ENCODE results near the gene CTDSPL2.

The CTDSPL2 gene

GRCh38 chr15:44426975-44427755 is at the start of gene CTDSPL2:
Gene CTDSPL2 (plus strand): TSS chr15:44427629. CDS start chr15:44459015, 31,386 bp downstream.
- Mint-ChIP-seq H3K27ac (peak within 1 kb of the TSS; percentile 95), H3K36me3 (peaks cover 8% of the 10 kb centered on the region), H3K4me1 (peaks cover 36% of the 10 kb centered on the region), H3K27me3 (no peaks in the 10 kb centered on the region), H3K9me3 (no peaks in the 10 kb centered on the region), H3K4me3 (peak within 1 kb of the TSS; percentile 96)
- ATAC-seq, result peak; percentile 99

GRCh38 chr15:44381236-44381635 is 46.2 kb upstream of the CTDSPL2 start:
- no peak overlapping the region for H3K4me3 Mint-ChIP-seq
- peaks cover 3% of the 10 kb centered on the region for H3K9me3 Mint-ChIP-seq
- H3K4me1 Mint-ChIP-seq, result peaks cover 10% of the 10 kb centered on the region
- no peak for ATAC-seq
- peaks cover 39% of the 10 kb centered on the region for H3K36me3 Mint-ChIP-seq
- H3K27ac Mint-ChIP-seq, result no peak overlapping the region
- no peaks in the 10 kb centered on the region for H3K27me3 Mint-ChIP-seq

DNA sequence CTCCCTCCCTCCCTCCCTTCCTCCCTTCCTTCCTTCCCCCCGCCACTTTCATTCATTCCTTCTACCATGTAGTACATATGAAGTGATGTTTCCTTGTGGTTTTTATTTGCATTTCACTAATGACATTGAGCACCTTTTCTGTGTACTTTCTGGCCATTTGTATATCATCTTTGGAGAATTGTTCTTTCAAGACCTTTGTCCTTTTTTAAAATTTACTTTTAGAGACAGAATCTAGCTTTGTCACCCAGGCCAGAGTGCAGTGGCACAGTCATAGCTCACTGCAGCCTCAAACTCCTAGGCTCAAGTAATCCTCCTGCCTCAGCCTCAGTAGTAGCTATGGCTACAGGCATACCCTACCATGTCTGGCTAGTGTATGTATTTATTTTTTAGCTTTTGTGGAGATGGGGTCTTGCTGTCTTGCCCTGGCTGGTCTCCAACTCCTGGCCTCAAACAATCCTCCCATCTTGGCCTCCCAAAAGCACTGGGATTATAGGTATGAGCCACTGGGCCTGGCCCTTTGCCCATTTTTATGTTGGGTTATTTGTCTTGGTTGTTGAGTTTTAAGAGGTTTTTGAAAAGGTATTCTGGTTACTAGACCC is 42.0 kb upstream of the CTDSPL2 start:
- H3K4me1 Mint-ChIP-seq, result peaks cover 10% of the 10 kb centered on the region
- peaks cover 3% of the 10 kb centered on the region for H3K9me3 Mint-ChIP-seq
- no peak overlapping the region for H3K4me3 Mint-ChIP-seq
- peak overlapping the region; percentile 75 for H3K27ac Mint-ChIP-seq
- no peak for ATAC-seq
- H3K36me3 Mint-ChIP-seq, result peaks cover 24% of the 10 kb centered on the region
- no peaks in the 10 kb centered on the region for H3K27me3 Mint-ChIP-seq

DNA sequence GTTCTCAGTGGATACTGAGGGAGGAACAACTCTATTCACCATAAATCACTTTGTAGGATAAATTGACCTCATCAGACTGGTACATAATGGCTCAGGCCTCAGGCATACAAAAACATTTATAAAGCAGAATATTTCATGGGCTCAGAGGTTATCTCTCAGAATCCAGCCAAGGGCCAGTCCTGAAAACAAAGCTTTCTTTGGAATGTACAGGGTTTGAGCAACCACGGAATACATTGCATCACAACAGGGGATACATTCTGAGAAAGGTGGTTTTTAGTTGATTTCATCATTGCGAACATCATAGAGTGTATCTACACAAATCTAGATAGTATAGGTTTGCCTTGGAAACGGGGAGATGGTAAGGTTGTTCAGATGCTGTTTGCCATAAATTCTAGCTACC is 33.4 kb upstream of the CTDSPL2 start:
- H3K36me3 Mint-ChIP-seq, result peaks cover 13% of the 10 kb centered on the region
- H3K9me3 Mint-ChIP-seq, result no peaks in the 10 kb centered on the region
- no peaks in the 10 kb centered on the region for H3K4me1 Mint-ChIP-seq
- H3K4me3 Mint-ChIP-seq, result no peak overlapping the region
- no peak for ATAC-seq
- no peaks in the 10 kb centered on the region for H3K27me3 Mint-ChIP-seq
- H3K27ac Mint-ChIP-seq, result no peak overlapping the region

DNA sequence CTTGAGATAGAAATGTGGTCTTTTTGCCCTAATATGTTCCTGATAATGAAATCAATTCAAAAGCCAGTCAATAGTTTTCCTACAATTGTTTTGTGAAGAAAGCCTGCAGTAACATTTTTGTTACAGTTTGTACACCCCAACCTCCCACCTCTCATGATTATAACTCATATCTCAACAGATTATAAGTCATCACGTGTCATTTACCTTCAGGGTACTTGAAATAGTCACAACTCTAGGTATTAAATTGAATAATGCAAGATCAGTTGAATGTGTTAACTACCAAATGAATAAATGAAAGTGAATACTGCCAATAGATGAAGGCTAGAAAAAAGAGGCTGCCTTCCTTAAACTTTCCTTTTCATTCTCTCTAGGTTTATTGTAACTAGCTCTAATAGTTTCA is 32.9 kb upstream of the CTDSPL2 start:
- no peak overlapping the region for H3K4me3 Mint-ChIP-seq
- peaks cover 15% of the 10 kb centered on the region for H3K36me3 Mint-ChIP-seq
- H3K27me3 Mint-ChIP-seq, result no peaks in the 10 kb centered on the region
- no peaks in the 10 kb centered on the region for H3K4me1 Mint-ChIP-seq
- no peaks in the 10 kb centered on the region for H3K9me3 Mint-ChIP-seq
- no peak for ATAC-seq
- no peak overlapping the region for H3K27ac Mint-ChIP-seq

DNA sequence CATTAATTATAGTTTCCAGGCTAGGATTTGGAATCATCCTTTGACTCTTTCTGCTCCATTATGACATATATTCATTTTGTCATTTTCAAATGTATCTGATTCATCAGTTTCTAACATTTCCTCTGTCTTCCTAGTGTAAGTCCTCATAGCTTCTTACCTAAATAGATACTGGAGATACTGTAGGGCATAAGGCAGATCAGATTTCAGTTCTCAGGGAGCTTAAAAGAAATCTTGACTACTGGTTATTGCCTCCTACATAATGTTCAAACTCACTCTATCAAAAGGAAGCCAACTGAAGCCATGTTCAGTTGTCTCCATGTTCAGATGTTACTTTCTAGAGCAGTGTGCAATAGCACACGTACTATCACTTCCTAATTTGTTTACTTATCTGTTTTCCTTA is 29.6 kb upstream of the CTDSPL2 start:
- no peaks in the 10 kb centered on the region for H3K4me1 Mint-ChIP-seq
- peaks cover 19% of the 10 kb centered on the region for H3K36me3 Mint-ChIP-seq

GRCh38 chr15:44414001-44414400 is 13.4 kb upstream of the CTDSPL2 start:
- Mint-ChIP-seq H3K27ac (no peak overlapping the region), H3K4me1 (no peaks in the 10 kb centered on the region), H3K27me3 (no peaks in the 10 kb centered on the region), H3K36me3 (peaks cover 14% of the 10 kb centered on the region), H3K9me3 (peaks cover 3% of the 10 kb centered on the region), H3K4me3 (no peak overlapping the region)
- ATAC-seq, result no peak

More for the DNA sequence above, 29.6 kb upstream of the CTDSPL2 start:
- H3K9me3 Mint-ChIP-seq, result no peaks in the 10 kb centered on the region
- no peak for ATAC-seq
- no peaks in the 10 kb centered on the region for H3K27me3 Mint-ChIP-seq
- no peak overlapping the region for H3K4me3 Mint-ChIP-seq
- H3K27ac Mint-ChIP-seq, result no peak overlapping the region

- peak overlapping the region; percentile 95 for H3K27ac Mint-ChIP-seq
- no peaks in the 10 kb centered on the region for H3K27me3 Mint-ChIP-seq
- H3K9me3 Mint-ChIP-seq, result no peaks in the 10 kb centered on the region
- peak; percentile 6 for ATAC-seq
- H3K4me1 Mint-ChIP-seq, result peaks cover 36% of the 10 kb centered on the region
- peaks cover 8% of the 10 kb centered on the region for H3K36me3 Mint-ChIP-seq
- peak overlapping the region; percentile 96 for H3K4me3 Mint-ChIP-seq
These were observed 611 bp downstream of the CTDSPL2 start for GRCh38 chr15:44427756-44428724.

DNA sequence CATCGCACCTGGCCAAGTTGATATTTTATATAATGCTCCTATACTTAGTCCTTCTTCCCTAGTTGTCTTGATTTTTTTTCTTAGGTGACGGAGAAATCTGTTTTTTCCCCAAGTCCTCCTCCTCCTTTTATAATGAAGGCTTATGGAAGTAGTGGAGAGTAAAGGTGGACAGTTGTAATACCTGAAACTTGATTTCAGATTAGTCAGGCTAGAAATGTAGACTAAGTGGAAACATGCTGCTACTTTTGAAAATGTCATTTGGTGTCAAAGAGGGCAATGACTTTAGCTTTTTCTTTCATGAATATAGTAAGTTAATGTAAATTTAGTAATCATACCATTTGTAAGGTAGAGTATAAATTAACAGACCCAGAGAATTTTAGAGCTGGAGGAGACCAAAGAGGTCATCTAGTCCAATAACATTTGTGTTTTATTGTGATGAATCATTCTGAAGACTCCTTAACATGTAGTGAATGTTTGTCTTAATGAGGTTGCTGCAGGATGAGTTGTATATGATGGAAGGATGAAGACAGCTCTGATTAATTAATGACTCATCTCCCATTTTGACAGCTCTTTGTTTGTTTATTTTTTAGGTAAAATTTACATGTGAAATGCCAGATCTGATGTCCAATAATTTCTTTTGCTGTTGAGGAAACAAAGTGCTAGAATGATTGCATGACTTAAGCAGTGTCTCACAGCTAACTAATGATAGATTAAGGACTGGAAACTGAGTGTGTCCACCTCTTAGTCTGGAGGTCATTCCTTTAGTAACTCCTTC is 8.7 kb downstream of the CTDSPL2 start:
- H3K4me1 Mint-ChIP-seq, result peaks cover 47% of the 10 kb centered on the region
- no peaks in the 10 kb centered on the region for H3K9me3 Mint-ChIP-seq
- peak overlapping the region; percentile 37 for H3K27ac Mint-ChIP-seq
- peaks cover 27% of the 10 kb centered on the region for H3K36me3 Mint-ChIP-seq
- no peaks in the 10 kb centered on the region for H3K27me3 Mint-ChIP-seq
- H3K4me3 Mint-ChIP-seq, result no peak overlapping the region
- ATAC-seq, result no peak

- Mint-ChIP-seq H3K4me1 (peaks cover 58% of the 10 kb centered on the region), H3K27ac (no peak overlapping the region), H3K9me3 (no peaks in the 10 kb centered on the region), H3K27me3 (no peaks in the 10 kb centered on the region), H3K36me3 (peaks cover 37% of the 10 kb centered on the region), H3K4me3 (no peak overlapping the region)
- ATAC-seq, result no peak
These were observed 11.0 kb downstream of the CTDSPL2 start for GRCh38 chr15:44438402-44438801.

DNA sequence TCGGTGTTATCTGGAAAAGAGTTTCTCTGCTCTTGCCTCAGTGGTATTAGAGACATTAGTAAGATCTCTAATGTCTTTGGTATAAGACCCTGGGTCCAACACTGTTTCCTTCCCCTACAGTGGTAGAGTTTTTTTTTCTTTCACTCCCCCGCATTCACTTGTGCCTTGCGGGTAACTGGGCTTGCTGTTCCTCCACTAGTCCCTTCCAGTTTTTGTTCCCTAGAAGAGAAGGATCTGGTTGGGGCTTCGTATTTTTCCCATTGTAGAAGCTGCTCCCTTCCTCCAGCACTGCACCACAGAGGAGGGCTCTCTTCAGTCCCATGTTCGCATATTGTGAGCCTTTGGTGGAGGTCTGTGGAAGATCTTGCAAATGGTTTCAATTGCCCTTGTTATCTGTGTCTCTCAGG is 13.7 kb downstream of the CTDSPL2 start:
- peaks cover 53% of the 10 kb centered on the region for H3K4me1 Mint-ChIP-seq
- no peak overlapping the region for H3K4me3 Mint-ChIP-seq
- H3K36me3 Mint-ChIP-seq, result peaks cover 39% of the 10 kb centered on the region
- no peak overlapping the region for H3K27ac Mint-ChIP-seq
- H3K9me3 Mint-ChIP-seq, result no peaks in the 10 kb centered on the region
- ATAC-seq, result no peak
- no peaks in the 10 kb centered on the region for H3K27me3 Mint-ChIP-seq

- Mint-ChIP-seq H3K27me3 (no peaks in the 10 kb centered on the region), H3K9me3 (no peaks in the 10 kb centered on the region), H3K36me3 (peaks cover 44% of the 10 kb centered on the region), H3K27ac (no peak overlapping the region), H3K4me3 (no peak overlapping the region), H3K4me1 (peaks cover 37% of the 10 kb centered on the region)
- ATAC-seq, result no peak
These were observed 16.1 kb downstream of the CTDSPL2 start for GRCh38 chr15:44443515-44443914.

GRCh38 chr15:44447772-44448376 is 20.4 kb downstream of the CTDSPL2 start:
- ATAC-seq, result no peak
- H3K36me3 Mint-ChIP-seq, result peaks cover 33% of the 10 kb centered on the region
- no peak overlapping the region for H3K27ac Mint-ChIP-seq
- H3K4me3 Mint-ChIP-seq, result no peak overlapping the region
- H3K9me3 Mint-ChIP-seq, result no peaks in the 10 kb centered on the region
- H3K4me1 Mint-ChIP-seq, result peaks cover 21% of the 10 kb centered on the region
- H3K27me3 Mint-ChIP-seq, result no peaks in the 10 kb centered on the region

DNA sequence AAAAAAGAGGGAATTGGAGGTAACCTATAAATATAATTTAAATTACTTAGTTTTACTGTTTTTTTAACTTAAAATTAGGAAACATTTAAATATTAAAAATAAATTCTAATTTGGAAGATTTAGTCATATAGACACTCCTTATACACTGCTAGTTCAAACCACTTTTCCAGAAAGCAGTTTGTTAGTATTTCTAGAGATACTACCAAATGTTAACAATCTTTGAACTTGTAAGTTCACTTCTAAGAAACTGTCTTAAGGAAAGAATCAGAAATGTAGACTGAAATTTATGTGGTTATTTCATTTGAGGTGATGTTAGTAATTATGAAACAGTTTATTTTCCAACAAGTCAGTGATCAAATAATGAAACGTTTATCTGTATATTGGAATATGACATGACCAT is 22.7 kb downstream of the CTDSPL2 start:
- peaks cover 3% of the 10 kb centered on the region for H3K9me3 Mint-ChIP-seq
- H3K27me3 Mint-ChIP-seq, result no peaks in the 10 kb centered on the region
- H3K4me1 Mint-ChIP-seq, result peaks cover 27% of the 10 kb centered on the region
- H3K27ac Mint-ChIP-seq, result no peak overlapping the region
- H3K36me3 Mint-ChIP-seq, result peaks cover 29% of the 10 kb centered on the region
- H3K4me3 Mint-ChIP-seq, result no peak overlapping the region
- no peak for ATAC-seq

All from stimulated activated memory B cell treated with anti-CD40 and anti-IgM and Interleukin-4, amounts not matched to agents 10 μg/mL and 1 μg/mL and 100 μg/mL, for 72 hours (primary cell).